IMR-90 (cell line): ENCODE data around the gene ITPRIP. TPM values are rescaled to one million over a fixed set of nuclear protein-coding genes. Genes with fewer than 3 reads are reported as not detected.

Source experiments
- ATAC-seq: fragments of 200-7000 bp; cut with Tn5 transposase; 2 replicates; pipeline ENCODE4 v1.9.1; 2020; ENCODE audit warnings: low read depth, mild to moderate bottlenecking, moderate library complexity
- BruUV-seq: library from RNA; stranded (reverse); fragments of 400-500 nt; replicated peaks from 2 replicates; lab custom pipeline; 2021; lab: Mats Ljungman, UMichigan
- CTCF ChIA-PET: fragments of 300-600 bp; formaldehyde crosslinking; extraction: SDS; loops from one replicate; lab custom pipeline; 2021; ENCODE audit warnings: antibody characterized with exemption; lab: Yijun Ruan, JAX
- POLR2A ChIA-PET: fragments of 300-600 bp; sonication (Branson Sonifier 250); formaldehyde crosslinking; loops from one replicate; lab custom pipeline; 2022; ENCODE audit warnings: antibody characterized with exemption; ENCODE audit not compliant: unreplicated experiment; lab: Charles Lee
- DNase-seq: peaks from one replicate; pipeline ENCODE4 v3.0.0; 2013
- H2AFZ ChIP-seq: replicated peaks from 2 replicates; pipeline ENCODE3; 2013; ENCODE audit warnings: low read length, mild to moderate bottlenecking; ENCODE audit not compliant: poor library complexity
- H2AK5ac ChIP-seq: 2 replicates; pipeline ENCODE4 v1.6.1; 2013; ENCODE audit warnings: low read depth, low read length, inconsistent platforms
- H2AK9ac ChIP-seq: replicated peaks from 2 replicates; pipeline ENCODE3; 2013; ENCODE audit warnings: mild to moderate bottlenecking, low read depth, low read length, moderate library complexity; ENCODE audit not compliant: poor library complexity
- H2BK120ac ChIP-seq: 2 replicates; pipeline ENCODE4 v1.6.1; 2013; ENCODE audit warnings: low read depth, low read length, inconsistent platforms
- H2BK15ac ChIP-seq: 3 replicates; pipeline ENCODE4 v1.6.1; 2013; ENCODE audit warnings: low read depth, low read length, inconsistent platforms
- H2BK20ac ChIP-seq: 2 replicates; pipeline ENCODE4 v1.6.1; 2013; ENCODE audit warnings: low read depth, mild to moderate bottlenecking, inconsistent platforms, low read length, moderate library complexity
- H2BK5ac ChIP-seq: 2 replicates; pipeline ENCODE4 v1.6.1; 2013; ENCODE audit warnings: mild to moderate bottlenecking, low read depth, low read length, inconsistent platforms; ENCODE audit not compliant: poor library complexity, severe bottlenecking
- H3K14ac ChIP-seq: replicated peaks from 2 replicates; pipeline ENCODE4 v1.6.1; 2013; ENCODE audit warnings: low read depth, low read length, inconsistent platforms
- H3K18ac ChIP-seq: 2 replicates; pipeline ENCODE4 v1.6.1; 2013; ENCODE audit warnings: low read depth, low read length, control low read depth
- H3K23ac ChIP-seq: 2 replicates; pipeline ENCODE4 v1.6.1; 2013; ENCODE audit warnings: low read depth, low read length, inconsistent platforms
- H3K27ac ChIP-seq: 2 replicates; pipeline ENCODE4 v1.5.1; 2013; ENCODE audit warnings: mild to moderate bottlenecking, control low read depth, low read length; ENCODE audit not compliant: insufficient read depth
- H3K27me3 ChIP-seq: 2 replicates; pipeline ENCODE4 v1.6.1; 2013; ENCODE audit warnings: low read length; ENCODE audit not compliant: control insufficient read depth, insufficient read depth
- H3K36me3 ChIP-seq: 2 replicates; pipeline ENCODE4 v1.6.1; 2013; ENCODE audit warnings: low read length, mixed read lengths; ENCODE audit not compliant: control insufficient read depth, insufficient read depth
- H3K4ac ChIP-seq: 2 replicates; pipeline ENCODE4 v1.6.1; 2013; ENCODE audit warnings: low read depth, low read length, inconsistent platforms
- H3K4me1 ChIP-seq: 2 replicates; pipeline ENCODE4 v1.6.1; 2013; ENCODE audit warnings: low read length, mixed read lengths; ENCODE audit not compliant: control insufficient read depth, insufficient read depth
- H3K4me2 ChIP-seq: 2 replicates; pipeline ENCODE4 v1.6.1; 2013; ENCODE audit warnings: low read depth, mild to moderate bottlenecking, control low read depth, low read length, moderate library complexity
- H3K4me3 ChIP-seq: 2 replicates; pipeline ENCODE4 v1.5.1; 2013; ENCODE audit warnings: low read depth, mild to moderate bottlenecking, control low read depth, low read length, moderate library complexity; ENCODE audit not compliant: insufficient read depth
- H3K56ac ChIP-seq: 2 replicates; pipeline ENCODE4 v1.6.1; 2013; ENCODE audit warnings: low read length, inconsistent platforms; ENCODE audit not compliant: insufficient read depth; ENCODE audit errors: extremely low read depth
- H3K79me1 ChIP-seq, 2 experiments: 2 replicates each; pipeline ENCODE4 v1.6.1; 2013; ENCODE audit warnings: low read length in 2 of 2, inconsistent platforms in 1 of 2, low read depth in 1 of 2
- H3K9ac ChIP-seq: 2 replicates; pipeline ENCODE4 v1.6.1; 2013; ENCODE audit warnings: low read depth, low read length, control low read depth
- H3K9me1 ChIP-seq: 2 replicates; pipeline ENCODE4 v1.6.1; 2013; ENCODE audit warnings: low read length, inconsistent platforms; ENCODE audit not compliant: insufficient read depth
- H3K9me3 ChIP-seq: 2 replicates; pipeline ENCODE4 v1.6.1; 2013; ENCODE audit warnings: low read length; ENCODE audit not compliant: control insufficient read depth, insufficient read depth
- H4K20me1 ChIP-seq: 2 replicates; pipeline ENCODE4 v1.6.1; 2013; ENCODE audit warnings: low read length, inconsistent platforms; ENCODE audit not compliant: insufficient read depth
- H4K5ac ChIP-seq: 2 replicates; pipeline ENCODE4 v1.6.1; 2013; ENCODE audit warnings: mild to moderate bottlenecking, low read depth, low read length, control low read depth
- H4K8ac ChIP-seq, 2 experiments: 2 replicates each; pipeline ENCODE4 v1.6.1; 2013; ENCODE audit warnings: low read depth in 2 of 2, low read length in 2 of 2, control low read depth in 1 of 2, inconsistent platforms in 1 of 2
- H4K91ac ChIP-seq: 2 replicates; pipeline ENCODE4 v1.6.1; 2013; ENCODE audit warnings: low read depth, low read length, inconsistent platforms; ENCODE audit not compliant: insufficient read depth
- CHD1 ChIP-seq: IDR thresholded peaks from 2 replicates; pipeline ENCODE4 v1.6.1; 2012; ENCODE audit warnings: low read depth, low read length, improper control_type of control experiment
- MAFK ChIP-seq: IDR thresholded peaks from 2 replicates; pipeline ENCODE4 v1.6.1; 2012; ENCODE audit warnings: low read depth, low read length, improper control_type of control experiment
- MAZ ChIP-seq: IDR thresholded peaks from 2 replicates; pipeline ENCODE4 v1.6.1; 2012; ENCODE audit warnings: low read depth, mild to moderate bottlenecking, low read length, improper control_type of control experiment, moderate library complexity, borderline replicate concordance
- RCOR1 ChIP-seq: IDR thresholded peaks from 2 replicates; pipeline ENCODE4 v1.6.1; 2012; ENCODE audit warnings: mild to moderate bottlenecking, low read length, improper control_type of control experiment; ENCODE audit not compliant: insufficient replicate concordance
- RFX5 ChIP-seq: IDR thresholded peaks from 2 replicates; pipeline ENCODE4 v1.8.0; 2012; ENCODE audit warnings: low read depth, mild to moderate bottlenecking, low read length, moderate library complexity
- WGBS, 2 experiments: methylation state at CpG; one replicate each; pipeline versions ENCODE4 v1.1.5 to v1.1.7; 2013; ENCODE audit warnings: missing lambda C conversion rate in 2 of 2; ENCODE audit not compliant: insufficient read length in 1 of 2; ENCODE audit errors: extremely low coverage in 2 of 2; 5-methylcytosine and 5-hydroxymethylcytosine counted together
- dilution Hi-C: fragments of 300-500 bp; cut with HindIII; formaldehyde crosslinking; loops from one replicate; pipeline ENCODE4 v1.14.3; 2018; ENCODE audit warnings: low sequenced_read_pairs; ENCODE audit not compliant: unreplicated experiment
- in situ Hi-C: fragments of 300-500 bp; cut with MboI; formaldehyde crosslinking; loops from 3 replicates; pipeline ENCODE4 v1.14.3; 2019; ENCODE audit warnings: low sequenced_read_pairs, inconsistent platforms, mixed read lengths
- intact Hi-C: fragments of 100-400 bp; cut with micrococcal nuclease; formaldehyde crosslinking; loops from 2 replicates; pipeline ENCODE4 v1.10.0; 2022
- polyA plus RNA-seq, 3 experiments: library from polyadenylated mRNA; depleted of rRNA; stranded (reverse); fragments of >200 nt; gene quantifications; 2 replicates each; pipeline ENCODE4 v1.2.3, GENCODE V29; 2012; ENCODE audit warnings: low replicate concordance in 1 of 3
- total RNA-seq: library from RNA; depleted of rRNA; stranded (reverse); fragments of >200 nt; gene quantifications from 2 replicates; pipeline ENCODE4 v1.2.3, GENCODE V29; 2012
- TF ChIP-seq, protein P1 (sequence below): fragments of 150-350 bp; IDR thresholded peaks from 2 replicates; pipeline ENCODE4 v1.6.1; 2016; ENCODE audit warnings: low read depth, mild to moderate bottlenecking, low read length, moderate library complexity, borderline replicate concordance

Gene ITPRIP
- total and polyA plus RNA-seq, 2 of the 4 experiments (the other 2 are of a cell fraction) = 7.5 to 31.9 TPM

- in situ Hi-C loops = no loop called here
- H3K23ac ChIP-seq = no peak overlapping the region
- no peak overlapping the region for H2AK5ac ChIP-seq
Observed at GRCh38 chr10:104264783-104265182, 73.5 kb downstream of the ITPRIP start.

More at GRCh38 chr10:104264783-104265182, 73.5 kb downstream of the ITPRIP start:
- DNase-seq = no peak
- Histone ChIP-seq H3K27ac (no peak overlapping the region), H4K8ac (no peak overlapping the region), H2BK120ac (no peak overlapping the region), H3K4me2 (no peak overlapping the region), H4K5ac (no peak overlapping the region), H3K4ac (no peak overlapping the region), H3K14ac (no peak overlapping the region), H3K4me3 (no peak overlapping the region), H2BK5ac (no peak overlapping the region), H2AFZ (no peak overlapping the region), H3K36me3 (peaks cover 48% of the 10 kb centered on the region), H3K27me3 (no peaks in the 10 kb centered on the region), H4K91ac (no peak overlapping the region), H3K79me1 (peaks cover 16 to 56% of the 10 kb centered on the region in 2 experiments), H2AK9ac (no peak overlapping the region), H3K9me1 (0 out of 2 replicates have a peak, but pooled peaks cover 5% of the 10 kb centered on the region), H3K18ac (no peak overlapping the region), H3K4me1 (peaks cover 8% of the 10 kb centered on the region), H4K20me1 (peaks cover 40% of the 10 kb centered on the region; the same call in 1 of the 2 replicates), H3K56ac (no peak overlapping the region), H2BK20ac (no peak overlapping the region), H2BK15ac (no peak overlapping the region), H3K9ac (no peak overlapping the region), H3K9me3 (no peaks in the 10 kb centered on the region)
- intact Hi-C loops = no loop called here
- ATAC-seq = no peak
- no TSS peak for BruUV-seq
- CTCF ChIA-PET = interaction anchor here (1.8 kb wide), 1 partner anchor 10 kb away, joined by 5 read pairs; no protein-coding TSS in a partner anchor
- WGBS, 2 experiments = no CpG with 5 or more reads among the region's 5 CpGs
- TF ChIP-seq MAZ (no peak), MAFK (no peak), RFX5 (no peak), RCOR1 (no peak), CHD1 (no peak)
- TF ChIP-seq, protein P1, sequence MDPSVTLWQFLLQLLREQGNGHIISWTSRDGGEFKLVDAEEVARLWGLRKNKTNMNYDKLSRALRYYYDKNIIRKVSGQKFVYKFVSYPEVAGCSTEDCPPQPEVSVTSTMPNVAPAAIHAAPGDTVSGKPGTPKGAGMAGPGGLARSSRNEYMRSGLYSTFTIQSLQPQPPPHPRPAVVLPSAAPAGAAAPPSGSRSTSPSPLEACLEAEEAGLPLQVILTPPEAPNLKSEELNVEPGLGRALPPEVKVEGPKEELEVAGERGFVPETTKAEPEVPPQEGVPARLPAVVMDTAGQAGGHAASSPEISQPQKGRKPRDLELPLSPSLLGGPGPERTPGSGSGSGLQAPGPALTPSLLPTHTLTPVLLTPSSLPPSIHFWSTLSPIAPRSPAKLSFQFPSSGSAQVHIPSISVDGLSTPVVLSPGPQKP = no peak
- POLR2A ChIA-PET = no interaction called here
- dilution Hi-C loops = no loop called here
